Natural killer cell (primary cell): Measurements from ENCODE around the gene CC2D1A. TPM values are rescaled to one million over a fixed set of nuclear protein-coding genes. Genes with fewer than 3 reads are reported as not detected.

Source experiments
- ATAC-seq, 3 donors: fragments of 150-1000 bp in 2 of 3; fragments of 200-7000 bp in 1 of 3; cut with Tn5 transposase; 1 replicate in 1 of 3; 2 replicates in 2 of 3; pipeline ENCODE4 v1.10.0; 2021; ENCODE audit warnings: mild to moderate bottlenecking in 2 of 3, moderate library complexity in 2 of 3
- DNase-seq, 2 donors: peaks; one replicate each; pipeline versions ENCODE4 v3.0.0 to v3.0.0-alpha.2; 2013 to 2021; ENCODE audit warnings: mixed read lengths in 1 of 2
- H3K27ac ChIP-seq: one replicate; pipeline ENCODE4 v1.5.1; 2013; ENCODE audit warnings: mild to moderate bottlenecking, low read length
- H3K27me3 ChIP-seq: one replicate; pipeline ENCODE4 v1.6.1; 2013; ENCODE audit warnings: low read length; ENCODE audit not compliant: control insufficient read depth, insufficient read depth
- H3K36me3 ChIP-seq: one replicate; pipeline ENCODE4 v1.6.1; 2013; ENCODE audit warnings: low read length; ENCODE audit not compliant: control insufficient read depth, insufficient read depth
- H3K4me1 ChIP-seq: one replicate; pipeline ENCODE4 v1.6.1; 2013; ENCODE audit warnings: low read length; ENCODE audit not compliant: control insufficient read depth, insufficient read depth
- H3K4me3 ChIP-seq: one replicate; pipeline ENCODE4 v1.5.1; 2013; ENCODE audit warnings: low read length
- H3K9me3 ChIP-seq: one replicate; pipeline ENCODE4 v1.6.1; 2013; ENCODE audit warnings: low read length; ENCODE audit not compliant: control insufficient read depth, insufficient read depth
- H3K27ac Mint-ChIP-seq, 2 donors: one replicate each; pipeline ENCODE4 v1.8.0; 2022; ENCODE audit warnings: mild to moderate bottlenecking in 2 of 2, mixed read lengths in 2 of 2, moderate library complexity in 1 of 2
- H3K27me3 Mint-ChIP-seq, 2 donors: one replicate each; pipeline ENCODE4 v1.8.0; 2022; ENCODE audit warnings: low read depth in 2 of 2, mixed read lengths in 2 of 2
- H3K36me3 Mint-ChIP-seq: one replicate; pipeline ENCODE4 v1.8.0; 2022; ENCODE audit warnings: mixed read lengths
- H3K4me1 Mint-ChIP-seq, 2 donors: one replicate each; pipeline ENCODE4 v1.8.0; 2022; ENCODE audit warnings: mixed read lengths in 2 of 2
- H3K4me3 Mint-ChIP-seq: one replicate; pipeline ENCODE4 v1.8.0; 2022; ENCODE audit warnings: mild to moderate bottlenecking, moderate library complexity, mixed read lengths
- H3K9me3 Mint-ChIP-seq, 2 donors: one replicate each; pipeline ENCODE4 v1.8.0; 2022; ENCODE audit warnings: mixed read lengths in 2 of 2
- CTCF ChIP-seq: fragments of 200-600 bp; IDR thresholded peaks from one replicate; pipeline ENCODE4 v1.8.0; 2022; ENCODE audit warnings: antibody characterized with exemption
- WGBS: methylation state at CpG from one replicate; pipeline ENCODE4 v1.1.7; 2013; ENCODE audit warnings: missing lambda C conversion rate; ENCODE audit not compliant: insufficient coverage; 5-methylcytosine and 5-hydroxymethylcytosine counted together
- intact Hi-C: fragments of 100-400 bp; cut with micrococcal nuclease; formaldehyde crosslinking; loops from one replicate; pipeline ENCODE4 v1.14.2; 2022
- total RNA-seq, 4 donors: library from RNA; stranded (reverse); fragments of 120-200 nt in 1 of 4; gene quantifications; one replicate each; pipeline versions ENCODE4 v1.2.3 to v1.2.4, GENCODE V29; 2013 to 2022

CC2D1A gene
- 10 to 100 TPM; 42.8 to 49.3 (median 48.4) TPM for total RNA-seq
- total RNA-seq (2013), result 17.8 TPM

- Mint-ChIP-seq H3K27me3 (no peaks in the 10 kb centered on the region), H3K27ac (peak within 1 kb of the TSS; percentile 83 to 95), H3K4me3 (peak within 1 kb of the TSS; percentile 92), H3K9me3 (no peaks in the 10 kb centered on the region), H3K4me1 (peaks cover 13 to 15% of the 10 kb centered on the region in 2 donors), H3K36me3 (no peaks in the 10 kb centered on the region)
- Histone ChIP-seq H3K27me3 (no peaks in the 10 kb centered on the region), H3K4me1 (peaks cover 23% of the 10 kb centered on the region), H3K9me3 (no peaks in the 10 kb centered on the region), H3K36me3 (no peaks in the 10 kb centered on the region), H3K4me3 (peak within 1 kb of the TSS; percentile 79), H3K27ac (peak within 1 kb of the TSS; percentile 65)
- peak; percentile 99 for ATAC-seq
- WGBS, result 10% methylated on average over 85 of the region's 86 CpGs
- no peak for TF ChIP-seq CTCF
- DNase-seq, result peak; percentile 91 to 96
- intact Hi-C loops, result loop anchor here (2.0 kb wide), 1 partner anchor 47 kb away; the partner anchor contains the start of gene DCAF15
Observed at GRCh38 chr19:13905634-13906520, at the start of gene CC2D1A, which contains the start of gene BRME1. Gene CC2D1A (plus strand): TSS chr19:13906201. CDS start chr19:13906442, 241 bp downstream. Gene BRME1 (minus strand): TSS chr19:13906117. CDS start chr19:13904892, 1,225 bp downstream.

GRCh38 chr19:13856497-13856896, 49.5 kb upstream of the CC2D1A start:
- H3K27me3 ChIP-seq, result no peaks in the 10 kb centered on the region
- intact Hi-C loops, result no loop called here
- H3K36me3 ChIP-seq, result no peaks in the 10 kb centered on the region
- WGBS, result 82% methylated on average over 2 of the region's 2 CpGs
- H3K4me1 ChIP-seq, result peaks cover 9% of the 10 kb centered on the region
- no peaks in the 10 kb centered on the region for H3K9me3 ChIP-seq
- no peak overlapping the region for H3K4me3 ChIP-seq
- no peak overlapping the region for H3K27ac ChIP-seq
- DNase-seq (no peak), ATAC-seq (no peak)
- H3K27ac Mint-ChIP-seq, result peak overlapping the region in 1 of 2 donors; percentile 59
- H3K4me1 Mint-ChIP-seq, result peaks cover 1 to 14% of the 10 kb centered on the region in 2 donors
- H3K36me3 Mint-ChIP-seq, result no peaks in the 10 kb centered on the region
- no peaks in the 10 kb centered on the region for H3K9me3 Mint-ChIP-seq
- no peak overlapping the region for H3K4me3 Mint-ChIP-seq
- TF ChIP-seq CTCF, result no peak
- no peaks in the 10 kb centered on the region for H3K27me3 Mint-ChIP-seq

- intact Hi-C loops, result no loop called here
- Histone ChIP-seq H3K27me3 (peaks cover 8% of the 10 kb centered on the region), H3K36me3 (no peaks in the 10 kb centered on the region), H3K4me3 (no peak overlapping the region), H3K4me1 (peaks cover 22% of the 10 kb centered on the region), H3K9me3 (no peaks in the 10 kb centered on the region), H3K27ac (no peak overlapping the region)
- peak overlapping the region; percentile 64 to 100 for H3K27ac Mint-ChIP-seq
- over 99% methylated on average over 3 of the region's 3 CpGs for WGBS
- H3K4me1 Mint-ChIP-seq, result peaks cover 14 to 31% of the 10 kb centered on the region in 2 donors
- no peak for TF ChIP-seq CTCF
- H3K27me3 Mint-ChIP-seq, result peaks cover 5 to 12% of the 10 kb centered on the region in 2 donors
- H3K4me3 Mint-ChIP-seq, result no peak overlapping the region
- H3K36me3 Mint-ChIP-seq, result no peaks in the 10 kb centered on the region
- DNase-seq (peak in 1 of 2 donors; percentile 25), ATAC-seq (no peak)
- H3K9me3 Mint-ChIP-seq, result no peaks in the 10 kb centered on the region
Observed at GRCh38 chr19:13859361-13859880, 46.6 kb upstream of the CC2D1A start.
